Activated B cell treated with CpG ODN at 0.5 μM for 24 hours (primary cell): ENCODE measurements around the gene ANKS1B. TPM values are rescaled to one million over a fixed set of nuclear protein-coding genes. Genes with fewer than 3 reads are reported as not detected.

Experiments
- ATAC-seq: fragments of 200-7000 bp; cut with Tn5 transposase; one replicate; pipeline ENCODE4 v1.10.0; 2021; ENCODE audit warnings: low read depth, mild to moderate bottlenecking, moderate library complexity
- CTCF ChIA-PET: fragments of 350-600 bp; sonication (Branson Sonifier 250); formaldehyde crosslinking; loops from one replicate; lab custom pipeline; 2021; ENCODE audit warnings: antibody characterized with exemption; lab: Charles Lee
- POLR2A ChIA-PET: fragments of 350-600 bp; sonication (Branson Sonifier 250); formaldehyde crosslinking; loops from one replicate; lab custom pipeline; 2021; ENCODE audit warnings: antibody characterized with exemption; lab: Charles Lee
- DNase-seq: peaks from one replicate; pipeline ENCODE4 v3.0.0; 2022
- H3K27ac Mint-ChIP-seq: one replicate; pipeline ENCODE4 v1.8.0; 2020; ENCODE audit warnings: mixed read lengths
- H3K27me3 Mint-ChIP-seq: one replicate; pipeline ENCODE4 v1.8.0; 2021; ENCODE audit warnings: mixed read lengths
- H3K36me3 Mint-ChIP-seq: one replicate; pipeline ENCODE4 v1.8.0; 2021; ENCODE audit warnings: low read depth, mixed read lengths
- H3K4me1 Mint-ChIP-seq: one replicate; pipeline ENCODE4 v1.8.0; 2021; ENCODE audit warnings: mixed read lengths
- H3K4me3 Mint-ChIP-seq: one replicate; pipeline ENCODE4 v1.8.0; 2020; ENCODE audit warnings: mild to moderate bottlenecking, mixed read lengths
- H3K9me3 Mint-ChIP-seq: one replicate; pipeline ENCODE4 v1.8.0; 2020; ENCODE audit warnings: mixed read lengths
- CTCF ChIP-seq: fragments of 200-600 bp; IDR thresholded peaks from one replicate; pipeline ENCODE4 v1.8.0; 2022; ENCODE audit warnings: antibody characterized with exemption, mild to moderate bottlenecking
- intact Hi-C: fragments of 100-400 bp; cut with micrococcal nuclease; formaldehyde crosslinking; loops from one replicate; pipeline ENCODE4 v1.15.1; 2024
- total RNA-seq: library from RNA; stranded (reverse); gene quantifications from 2 replicates; pipeline ENCODE4 v1.2.3, GENCODE V29; 2022

ANKS1B gene
- total RNA-seq, 1 donor from 2014 or later: not detected

GRCh38 chr12:98939926-98940325, 1044.8 kb downstream of the ANKS1B start:
- Mint-ChIP-seq H3K27ac (no peak overlapping the region), H3K27me3 (peaks cover 13% of the 10 kb centered on the region), H3K9me3 (peaks cover 4% of the 10 kb centered on the region), H3K36me3 (no peaks in the 10 kb centered on the region), H3K4me1 (no peaks in the 10 kb centered on the region), H3K4me3 (no peak overlapping the region)
- DNase-seq: no peak
- intact Hi-C loops: no loop called here
- TF ChIP-seq CTCF: no peak
- CTCF ChIA-PET: no interaction called here
- ATAC-seq: no peak
- POLR2A ChIA-PET: no interaction called here

- H3K27me3 Mint-ChIP-seq: peaks cover 13% of the 10 kb centered on the region
- no peak overlapping the region for H3K27ac Mint-ChIP-seq
- DNase-seq: no peak
- no peaks in the 10 kb centered on the region for H3K4me1 Mint-ChIP-seq
- no peak for TF ChIP-seq CTCF
- ChIA-PET CTCF (no interaction called here), POLR2A (no interaction called here)
- H3K36me3 Mint-ChIP-seq: no peaks in the 10 kb centered on the region
- no peak overlapping the region for H3K4me3 Mint-ChIP-seq
- intact Hi-C loops: no loop called here
- peaks cover 4% of the 10 kb centered on the region for H3K9me3 Mint-ChIP-seq
- ATAC-seq: no peak
Measured at GRCh38 chr12:98939350-98939749, 1045.4 kb downstream of the ANKS1B start.

GRCh38 chr12:98935847-98936246, 1048.9 kb downstream of the ANKS1B start:
- ATAC-seq (no peak), DNase-seq (no peak)
- Mint-ChIP-seq H3K4me3 (no peak overlapping the region), H3K9me3 (peaks cover 4% of the 10 kb centered on the region), H3K36me3 (no peaks in the 10 kb centered on the region), H3K27me3 (peaks cover 13% of the 10 kb centered on the region), H3K27ac (no peak overlapping the region), H3K4me1 (no peaks in the 10 kb centered on the region)
- ChIA-PET POLR2A (no interaction called here), CTCF (no interaction called here)
- intact Hi-C loops: no loop called here
- TF ChIP-seq CTCF: no peak

GRCh38 chr12:98922871-98923270, 1061.9 kb downstream of the ANKS1B start:
- ChIA-PET CTCF (no interaction called here), POLR2A (no interaction called here)
- intact Hi-C loops: no loop called here
- Mint-ChIP-seq H3K27ac (no peak overlapping the region), H3K27me3 (peaks cover 9% of the 10 kb centered on the region), H3K4me1 (no peaks in the 10 kb centered on the region), H3K4me3 (no peak overlapping the region), H3K36me3 (no peaks in the 10 kb centered on the region), H3K9me3 (peaks cover 6% of the 10 kb centered on the region)
- TF ChIP-seq CTCF: no peak
- no peak for DNase-seq
- no peak for ATAC-seq

GRCh38 chr12:98918176-98918863, 1066.4 kb downstream of the ANKS1B start:
- POLR2A ChIA-PET: no interaction called here

More at GRCh38 chr12:98918176-98918863, 1066.4 kb downstream of the ANKS1B start:
- DNase-seq (no peak), ATAC-seq (no peak)
- no peaks in the 10 kb centered on the region for H3K9me3 Mint-ChIP-seq
- H3K27ac Mint-ChIP-seq: no peak overlapping the region
- peaks cover 4% of the 10 kb centered on the region for H3K27me3 Mint-ChIP-seq
- H3K4me1 Mint-ChIP-seq: no peaks in the 10 kb centered on the region
- CTCF ChIA-PET: no interaction called here
- no peaks in the 10 kb centered on the region for H3K36me3 Mint-ChIP-seq
- intact Hi-C loops: no loop called here
- no peak overlapping the region for H3K4me3 Mint-ChIP-seq
- TF ChIP-seq CTCF: no peak
